Measurements from ENCODE around the gene MFNG.

DNA sequence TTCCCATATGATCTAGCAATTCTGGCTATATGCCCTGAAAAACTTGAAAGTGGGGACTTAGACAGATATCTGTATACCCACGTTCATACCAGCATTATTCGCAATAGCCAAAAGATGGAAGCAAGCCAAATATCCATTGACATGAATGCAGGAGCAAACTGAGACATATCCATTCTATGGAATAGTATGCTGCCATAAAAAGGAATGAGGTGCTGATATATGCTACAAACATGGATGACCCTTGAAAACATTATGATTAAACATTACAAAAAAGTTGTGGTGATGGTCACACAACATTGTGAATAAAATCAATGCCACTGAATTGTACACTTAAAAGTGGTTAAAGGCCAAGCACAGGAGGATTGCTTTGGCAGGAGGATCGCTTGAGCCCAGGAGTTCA is 25.5 kb downstream of the MFNG start:
- TF ChIP-seq CTCF (IDR thresholded peaks at IDR 0.05; ENCODE audit: low read depth, low read length) (no peak), POLR2A (IDR thresholded peaks at IDR 0.05; ENCODE audit: extremely low read depth, insufficient read length) (no peak), MYC (IDR thresholded peaks at IDR 0.05; ENCODE audit: low read depth, low read length) (no peak)
- TF ChIP-seq, protein P1, sequence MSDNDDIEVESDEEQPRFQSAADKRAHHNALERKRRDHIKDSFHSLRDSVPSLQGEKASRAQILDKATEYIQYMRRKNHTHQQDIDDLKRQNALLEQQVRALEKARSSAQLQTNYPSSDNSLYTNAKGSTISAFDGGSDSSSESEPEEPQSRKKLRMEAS (IDR thresholded peaks at IDR 0.05; ENCODE audit: low read depth, low read length) = no peak

All from NB4 (cell line).